Subcutaneous adipose tissue (tissue), 4 donors: ENCODE data around the gene SCARB2. TPM values are rescaled to one million over a fixed set of nuclear protein-coding genes. Genes with fewer than 3 reads are reported as not detected.

Experiments
- CTCF ChIP-seq: fragments of 450-650 bp; IDR thresholded peaks from one replicate; pipeline ENCODE4 v1.5.1; 2016; ENCODE audit warnings: low read depth, mild to moderate bottlenecking, control low read depth, antibody characterized with exemption, moderate library complexity
- total RNA-seq, 4 donors: library from RNA; depleted of rRNA; stranded (reverse); fragments of >200 nt; gene quantifications; one replicate each; pipeline ENCODE4 v1.1.0, GENCODE V29; 2016

SCARB2 gene
- total RNA-seq, 4 donors from 2014 or later, result 160 to 308 (median 169) TPM

- no peak for TF ChIP-seq CTCF
These were observed 12.8 kb upstream of the SCARB2 start for GRCh38 chr4:76226418-76226817.

GRCh38 chr4:76224171-76224570 lies 10.5 kb upstream of the SCARB2 start:
- no peak for TF ChIP-seq CTCF

- TF ChIP-seq CTCF, result no peak
These were observed 5.9 kb upstream of the SCARB2 start for GRCh38 chr4:76219299-76220055.

GRCh38 chr4:76216975-76217814 lies 3.6 kb upstream of the SCARB2 start:
- TF ChIP-seq CTCF, result no peak

- TF ChIP-seq CTCF, result no peak
These were observed 2.9 kb upstream of the SCARB2 start for GRCh38 chr4:76216524-76216923.

- no peak for TF ChIP-seq CTCF
These were observed 1.5 kb upstream of the SCARB2 start for GRCh38 chr4:76215077-76215476.

GRCh38 chr4:76214177-76214675 lies 602 bp upstream of the SCARB2 start:
- no peak for TF ChIP-seq CTCF
